Osteoblast (primary cell): ENCODE measurements around the gene GABRB1. TPM values are rescaled to one million over a fixed set of nuclear protein-coding genes. Genes with fewer than 3 reads are reported as not detected.
A peak's percentile ranks its signal among the peaks of the same experiment; 100 is the strongest.

Source experiments
- DNase-seq: peaks from one replicate; pipeline ENCODE4 v3.0.0; 2011; ENCODE audit warnings: low spot score, mixed read lengths; ENCODE audit not compliant: insufficient read length; ENCODE audit errors: missing footprints
- H2AFZ ChIP-seq: 2 replicates; pipeline ENCODE4 v1.6.0; 2011; ENCODE audit warnings: mild to moderate bottlenecking, low read length
- H3K27ac ChIP-seq: 2 replicates; pipeline ENCODE4 v1.5.1; 2011; ENCODE audit warnings: mild to moderate bottlenecking, low read depth, low read length, moderate library complexity
- H3K27me3 ChIP-seq: 2 replicates; pipeline ENCODE4 v1.6.0; 2012; ENCODE audit warnings: mild to moderate bottlenecking, control low read depth, inconsistent platforms, low read length, moderate library complexity; ENCODE audit not compliant: insufficient read depth
- H3K36me3 ChIP-seq: 2 replicates; pipeline ENCODE4 v1.5.1; 2011; ENCODE audit warnings: mild to moderate bottlenecking, low read length, control low read depth, moderate library complexity; ENCODE audit not compliant: insufficient read depth
- H3K4me1 ChIP-seq: 2 replicates; pipeline ENCODE4 v1.5.1; 2011; ENCODE audit warnings: mild to moderate bottlenecking, low read length, control low read depth, moderate library complexity; ENCODE audit not compliant: insufficient read depth
- H3K4me2 ChIP-seq: 2 replicates; pipeline ENCODE4 v1.6.0; 2011; ENCODE audit warnings: mild to moderate bottlenecking, low read length; ENCODE audit not compliant: insufficient read depth
- H3K4me3 ChIP-seq: fragments of 200-600 bp; sonication (generic); 3 replicates; pipeline ENCODE4 v1.5.1; 2012; ENCODE audit warnings: mild to moderate bottlenecking, low read length, inconsistent platforms; ENCODE audit not compliant: insufficient read depth
- H3K79me2 ChIP-seq: 2 replicates; pipeline ENCODE4 v1.6.0; 2012; ENCODE audit warnings: mild to moderate bottlenecking, low read length, control low read depth, inconsistent platforms; ENCODE audit not compliant: insufficient read depth
- H3K9me3 ChIP-seq: 2 replicates; pipeline ENCODE4 v1.5.1; 2011; ENCODE audit warnings: low read depth, low read length, control low read depth
- H4K20me1 ChIP-seq: 2 replicates; pipeline ENCODE4 v1.6.0; 2012; ENCODE audit warnings: mild to moderate bottlenecking, low read length, control low read depth; ENCODE audit not compliant: insufficient read depth
- CTCF ChIP-seq: IDR thresholded peaks from 2 replicates; pipeline ENCODE4 v1.5.1; 2011; ENCODE audit warnings: mild to moderate bottlenecking, low read depth, low read length, moderate library complexity; ENCODE audit errors: extremely low read depth
- total RNA-seq: library from RNA; depleted of rRNA; stranded (reverse); fragments of >200 nt; gene quantifications from 2 replicates; pipeline ENCODE4 v1.2.3, GENCODE V29; 2012

Gene GABRB1
- total RNA-seq, 1 donor = not detected

DNA sequence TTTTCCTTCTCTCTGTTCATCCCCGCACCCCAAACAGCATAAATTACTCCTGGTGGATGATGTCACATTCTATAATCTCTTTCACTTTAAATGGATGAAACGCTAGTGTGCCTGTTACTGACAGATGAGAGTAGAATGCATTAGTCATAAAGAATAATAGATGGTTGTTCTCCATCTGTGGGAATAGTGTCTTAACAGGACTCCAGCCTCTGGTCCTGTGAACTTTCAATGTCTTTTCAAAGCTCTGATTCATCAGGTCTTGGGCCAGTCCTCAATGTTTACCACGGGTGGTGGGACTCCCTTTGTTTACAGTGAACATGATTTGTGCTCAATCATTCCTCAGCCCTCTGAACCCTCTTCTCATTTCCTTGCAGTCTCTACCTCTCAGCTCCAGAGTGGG is 182.6 kb downstream of the GABRB1 start:
- DNase-seq = peak; percentile 79
- no peaks in the 10 kb centered on the region for H3K36me3 ChIP-seq
- H3K27me3 ChIP-seq = no peaks in the 10 kb centered on the region
- no peak overlapping the region for H2AFZ ChIP-seq
- H4K20me1 ChIP-seq = no peaks in the 10 kb centered on the region
- peak overlapping the region; percentile 92 for H3K27ac ChIP-seq
- no peak overlapping the region for H3K4me3 ChIP-seq
- H3K9me3 ChIP-seq = no peaks in the 10 kb centered on the region
- no peaks in the 10 kb centered on the region for H3K79me2 ChIP-seq
- H3K4me1 ChIP-seq = peaks cover 55% of the 10 kb centered on the region
- H3K4me2 ChIP-seq = peak overlapping the region; percentile 45
- TF ChIP-seq CTCF = no peak

- DNase-seq = no peak
- Histone ChIP-seq H3K9me3 (no peaks in the 10 kb centered on the region), H3K4me3 (no peak overlapping the region), H3K4me1 (peaks cover 40% of the 10 kb centered on the region), H2AFZ (no peak overlapping the region), H3K27ac (peak overlapping the region; percentile 92), H4K20me1 (no peaks in the 10 kb centered on the region), H3K4me2 (no peak overlapping the region), H3K27me3 (no peaks in the 10 kb centered on the region), H3K36me3 (no peaks in the 10 kb centered on the region), H3K79me2 (no peaks in the 10 kb centered on the region)
- TF ChIP-seq CTCF = no peak
These were observed 184.4 kb downstream of the GABRB1 start for GRCh38 chr4:47215759-47216158.

DNA sequence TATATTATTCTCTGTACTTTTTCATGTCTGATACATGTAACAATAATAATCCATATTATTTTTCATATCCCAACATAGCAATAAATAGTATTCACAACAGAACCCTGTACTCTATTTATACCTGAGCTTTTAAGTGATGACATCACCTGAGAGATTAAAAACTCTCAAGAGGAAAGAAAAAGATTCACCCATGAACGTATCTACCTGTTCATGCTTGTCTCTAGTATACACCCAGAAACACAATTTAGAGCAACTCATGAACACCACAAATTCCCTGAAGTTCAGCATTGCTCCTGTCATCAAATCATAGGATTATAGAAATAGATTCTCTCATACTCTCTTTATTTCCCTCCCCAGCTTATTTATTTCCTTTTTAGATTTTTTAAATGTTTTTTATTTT is 185.9 kb downstream of the GABRB1 start:
- H3K27me3 ChIP-seq = no peaks in the 10 kb centered on the region
- no peak overlapping the region for H3K27ac ChIP-seq
- no peaks in the 10 kb centered on the region for H3K36me3 ChIP-seq
- no peaks in the 10 kb centered on the region for H3K79me2 ChIP-seq
- TF ChIP-seq CTCF = no peak
- DNase-seq = no peak
- H3K4me1 ChIP-seq = peaks cover 45% of the 10 kb centered on the region
- no peaks in the 10 kb centered on the region for H4K20me1 ChIP-seq
- no peak overlapping the region for H3K4me2 ChIP-seq
- no peak overlapping the region for H3K4me3 ChIP-seq
- no peaks in the 10 kb centered on the region for H3K9me3 ChIP-seq
- H2AFZ ChIP-seq = no peak overlapping the region

- Histone ChIP-seq H3K9me3 (no peaks in the 10 kb centered on the region), H3K4me2 (no peak overlapping the region), H3K27ac (no peak overlapping the region), H3K36me3 (no peaks in the 10 kb centered on the region), H3K27me3 (no peaks in the 10 kb centered on the region), H3K4me3 (no peak overlapping the region), H4K20me1 (no peaks in the 10 kb centered on the region), H3K79me2 (no peaks in the 10 kb centered on the region), H2AFZ (no peak overlapping the region), H3K4me1 (peaks cover 49% of the 10 kb centered on the region)
- no peak for TF ChIP-seq CTCF
- DNase-seq = no peak
These were observed 186.5 kb downstream of the GABRB1 start for GRCh38 chr4:47217884-47218283.
